GM19240 (cell line): ENCODE data around the gene FOXJ1.

Experiments used
- DNase-seq: peaks from one replicate; pipeline ENCODE4 v3.0.0; 2011; ENCODE audit warnings: low spot score; ENCODE audit not compliant: insufficient read length

FOXJ1 gene

GRCh38 chr17:76124582-76125390 is 16.3 kb downstream of the FOXJ1 start:
- no peak for DNase-seq

GRCh38 chr17:76123749-76124581 is 17.1 kb downstream of the FOXJ1 start:
- no peak for DNase-seq

GRCh38 chr17:76123191-76123499 is 17.9 kb downstream of the FOXJ1 start:
- DNase-seq = no peak

- DNase-seq = no peak
These were observed 18.4 kb downstream of the FOXJ1 start for GRCh38 chr17:76122431-76123190.

GRCh38 chr17:76121932-76122430 is 19.1 kb downstream of the FOXJ1 start:
- DNase-seq = no peak

- no peak for DNase-seq
These were observed 20.4 kb downstream of the FOXJ1 start for GRCh38 chr17:76120658-76121008.

GRCh38 chr17:76119409-76120371 is 21.4 kb downstream of the FOXJ1 start:
- DNase-seq = no peak

GRCh38 chr17:76115138-76115754 is 25.8 kb downstream of the FOXJ1 start:
- no peak for DNase-seq

- DNase-seq = no peak
These were observed 29.1 kb downstream of the FOXJ1 start for GRCh38 chr17:76111956-76112355.

GRCh38 chr17:76107509-76107908 is 33.5 kb downstream of the FOXJ1 start:
- no peak for DNase-seq

- no peak for DNase-seq
These were observed 34.3 kb downstream of the FOXJ1 start for GRCh38 chr17:76106703-76107102.

GRCh38 chr17:76104896-76105231 is 36.2 kb downstream of the FOXJ1 start:
- no peak for DNase-seq

- no peak for DNase-seq
These were observed 36.7 kb downstream of the FOXJ1 start for GRCh38 chr17:76104140-76104895.

- DNase-seq = peak; percentile 96
These were observed 37.5 kb downstream of the FOXJ1 start, which contains the start of gene EXOC7 for GRCh38 chr17:76103274-76104139. EXOC7 (minus strand) TSS chr17:76103787; CDS start chr17:76103692, 95 bp downstream.

- DNase-seq = no peak
These were observed 38.1 kb downstream of the FOXJ1 start for GRCh38 chr17:76102944-76103273.

- no peak for DNase-seq
These were observed 43.2 kb downstream of the FOXJ1 start for GRCh38 chr17:76097716-76098295.

- DNase-seq = no peak
These were observed 45.1 kb downstream of the FOXJ1 start for GRCh38 chr17:76095943-76096342.

GRCh38 chr17:76094046-76094445 is 47.0 kb downstream of the FOXJ1 start:
- DNase-seq = no peak
